Osteoblast (primary cell): ENCODE results near the gene FAM81A. TPM values are rescaled to one million over a fixed set of nuclear protein-coding genes. Genes with fewer than 3 reads are reported as not detected.
"Not testable (repeated sequence)": the region's sequence is repeated elsewhere in the genome, so short reads cannot be mapped to it uniquely, and the experiment has no call there.

Source experiments
- DNase-seq: peaks from one replicate; pipeline ENCODE4 v3.0.0; 2011; ENCODE audit warnings: low spot score, mixed read lengths; ENCODE audit not compliant: insufficient read length; ENCODE audit errors: missing footprints
- H2AFZ ChIP-seq: 2 replicates; pipeline ENCODE4 v1.6.0; 2011; ENCODE audit warnings: mild to moderate bottlenecking, low read length
- H3K27ac ChIP-seq: 2 replicates; pipeline ENCODE4 v1.5.1; 2011; ENCODE audit warnings: mild to moderate bottlenecking, low read depth, low read length, moderate library complexity
- H3K27me3 ChIP-seq: 2 replicates; pipeline ENCODE4 v1.6.0; 2012; ENCODE audit warnings: mild to moderate bottlenecking, control low read depth, inconsistent platforms, low read length, moderate library complexity; ENCODE audit not compliant: insufficient read depth
- H3K36me3 ChIP-seq: 2 replicates; pipeline ENCODE4 v1.5.1; 2011; ENCODE audit warnings: mild to moderate bottlenecking, low read length, control low read depth, moderate library complexity; ENCODE audit not compliant: insufficient read depth
- H3K4me1 ChIP-seq: 2 replicates; pipeline ENCODE4 v1.5.1; 2011; ENCODE audit warnings: mild to moderate bottlenecking, low read length, control low read depth, moderate library complexity; ENCODE audit not compliant: insufficient read depth
- H3K4me2 ChIP-seq: 2 replicates; pipeline ENCODE4 v1.6.0; 2011; ENCODE audit warnings: mild to moderate bottlenecking, low read length; ENCODE audit not compliant: insufficient read depth
- H3K4me3 ChIP-seq: fragments of 200-600 bp; sonication (generic); 3 replicates; pipeline ENCODE4 v1.5.1; 2012; ENCODE audit warnings: mild to moderate bottlenecking, low read length, inconsistent platforms; ENCODE audit not compliant: insufficient read depth
- H3K79me2 ChIP-seq: 2 replicates; pipeline ENCODE4 v1.6.0; 2012; ENCODE audit warnings: mild to moderate bottlenecking, low read length, control low read depth, inconsistent platforms; ENCODE audit not compliant: insufficient read depth
- H3K9me3 ChIP-seq: 2 replicates; pipeline ENCODE4 v1.5.1; 2011; ENCODE audit warnings: low read depth, low read length, control low read depth
- H4K20me1 ChIP-seq: 2 replicates; pipeline ENCODE4 v1.6.0; 2012; ENCODE audit warnings: mild to moderate bottlenecking, low read length, control low read depth; ENCODE audit not compliant: insufficient read depth
- total RNA-seq: library from RNA; depleted of rRNA; stranded (reverse); fragments of >200 nt; gene quantifications from 2 replicates; pipeline ENCODE4 v1.2.3, GENCODE V29; 2012
- TF ChIP-seq, protein P1 (sequence below): IDR thresholded peaks from 2 replicates; pipeline ENCODE4 v1.5.1; 2011; ENCODE audit warnings: mild to moderate bottlenecking, low read depth, low read length, moderate library complexity; ENCODE audit errors: extremely low read depth

The FAM81A gene
- total RNA-seq, 1 donor: 0.72 TPM

DNA sequence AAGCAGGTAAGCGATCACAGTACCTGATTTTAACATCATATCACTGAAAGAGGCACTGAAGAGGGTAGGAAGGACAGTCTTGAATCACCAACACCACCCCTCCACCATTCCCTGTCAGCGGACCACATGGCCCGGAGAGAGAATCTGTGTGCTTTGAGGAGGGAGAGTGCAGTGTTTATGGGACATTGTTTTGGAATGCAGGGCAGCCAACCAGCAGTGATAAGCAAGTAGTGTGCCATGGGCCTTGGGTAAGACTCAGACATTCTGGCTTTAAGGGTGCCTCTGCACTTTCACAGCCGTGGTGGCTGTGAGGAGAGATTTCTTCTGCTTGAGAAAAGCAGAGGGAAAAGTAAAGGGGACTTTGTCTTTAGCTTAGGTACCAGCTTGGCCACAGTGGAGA lies 46.4 kb downstream of the FAM81A start:
- no peaks in the 10 kb centered on the region for H3K9me3 ChIP-seq
- no peaks in the 10 kb centered on the region for H4K20me1 ChIP-seq
- TF ChIP-seq, protein P1, sequence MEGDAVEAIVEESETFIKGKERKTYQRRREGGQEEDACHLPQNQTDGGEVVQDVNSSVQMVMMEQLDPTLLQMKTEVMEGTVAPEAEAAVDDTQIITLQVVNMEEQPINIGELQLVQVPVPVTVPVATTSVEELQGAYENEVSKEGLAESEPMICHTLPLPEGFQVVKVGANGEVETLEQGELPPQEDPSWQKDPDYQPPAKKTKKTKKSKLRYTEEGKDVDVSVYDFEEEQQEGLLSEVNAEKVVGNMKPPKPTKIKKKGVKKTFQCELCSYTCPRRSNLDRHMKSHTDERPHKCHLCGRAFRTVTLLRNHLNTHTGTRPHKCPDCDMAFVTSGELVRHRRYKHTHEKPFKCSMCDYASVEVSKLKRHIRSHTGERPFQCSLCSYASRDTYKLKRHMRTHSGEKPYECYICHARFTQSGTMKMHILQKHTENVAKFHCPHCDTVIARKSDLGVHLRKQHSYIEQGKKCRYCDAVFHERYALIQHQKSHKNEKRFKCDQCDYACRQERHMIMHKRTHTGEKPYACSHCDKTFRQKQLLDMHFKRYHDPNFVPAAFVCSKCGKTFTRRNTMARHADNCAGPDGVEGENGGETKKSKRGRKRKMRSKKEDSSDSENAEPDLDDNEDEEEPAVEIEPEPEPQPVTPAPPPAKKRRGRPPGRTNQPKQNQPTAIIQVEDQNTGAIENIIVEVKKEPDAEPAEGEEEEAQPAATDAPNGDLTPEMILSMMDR: no peak
- H3K27me3 ChIP-seq: no peaks in the 10 kb centered on the region
- DNase-seq: no peak
- H3K4me1 ChIP-seq: no peaks in the 10 kb centered on the region
- no peak overlapping the region for H3K4me3 ChIP-seq
- H2AFZ ChIP-seq: no peak overlapping the region
- H3K27ac ChIP-seq: no peak overlapping the region
- no peaks in the 10 kb centered on the region for H3K36me3 ChIP-seq
- H3K79me2 ChIP-seq: no peaks in the 10 kb centered on the region
- H3K4me2 ChIP-seq: no peak overlapping the region

DNA sequence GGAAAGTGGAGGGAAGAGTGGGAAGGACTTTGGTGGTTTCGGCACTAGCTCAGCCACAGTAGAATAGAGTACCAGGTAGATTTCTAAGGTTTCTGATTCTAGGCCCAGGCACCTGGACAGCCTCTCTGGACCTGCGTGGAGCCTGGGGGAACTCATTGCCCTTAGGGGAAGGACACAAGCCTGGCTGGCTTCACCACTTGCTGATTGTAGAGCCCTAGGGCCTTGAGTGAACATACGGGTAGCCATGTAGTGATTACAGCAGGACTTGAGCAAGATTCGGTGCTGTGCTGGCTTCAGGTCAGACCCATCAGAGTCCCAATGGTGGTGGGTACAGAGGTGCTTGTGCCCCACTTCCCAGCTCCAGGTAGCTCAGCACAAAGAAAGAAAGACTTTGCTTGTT lies 47.0 kb downstream of the FAM81A start:
- no peaks in the 10 kb centered on the region for H3K4me1 ChIP-seq
- no peak overlapping the region for H3K27ac ChIP-seq
- H3K9me3 ChIP-seq: peaks cover 3% of the 10 kb centered on the region
- H3K79me2 ChIP-seq: no peaks in the 10 kb centered on the region
- TF ChIP-seq, protein P1: no peak
- H3K4me3 ChIP-seq: no peak overlapping the region
- no peak overlapping the region for H3K4me2 ChIP-seq
- DNase-seq: no peak
- H3K36me3 ChIP-seq: no peaks in the 10 kb centered on the region
- H4K20me1 ChIP-seq: no peaks in the 10 kb centered on the region
- H2AFZ ChIP-seq: no peak overlapping the region
- no peaks in the 10 kb centered on the region for H3K27me3 ChIP-seq

DNA sequence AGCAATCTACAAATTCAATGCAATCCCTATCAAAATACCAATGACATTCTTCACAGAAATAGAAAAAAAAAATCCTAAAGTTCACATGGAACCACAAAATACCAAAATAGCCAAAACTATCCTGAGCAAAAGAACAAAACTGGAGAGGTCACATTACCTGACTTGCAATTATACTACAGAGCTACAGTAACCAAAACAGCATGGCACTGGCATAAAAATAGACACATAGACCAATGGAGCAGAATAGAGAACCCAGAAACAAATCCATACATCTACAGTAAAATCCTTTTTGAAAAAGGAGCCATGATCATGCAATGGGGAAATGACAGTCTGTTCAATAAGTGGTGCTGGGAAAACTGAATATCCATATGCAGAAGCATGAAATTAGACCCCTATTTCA lies 51.5 kb downstream of the FAM81A start:
- H3K36me3 ChIP-seq, H3K4me2 ChIP-seq, H3K27me3 ChIP-seq, H4K20me1 ChIP-seq, H3K79me2 ChIP-seq, H2AFZ ChIP-seq, H3K27ac ChIP-seq, H3K4me1 ChIP-seq, H3K4me3 ChIP-seq, H3K9me3 ChIP-seq, DNase-seq: not testable (repeated sequence)

DNA sequence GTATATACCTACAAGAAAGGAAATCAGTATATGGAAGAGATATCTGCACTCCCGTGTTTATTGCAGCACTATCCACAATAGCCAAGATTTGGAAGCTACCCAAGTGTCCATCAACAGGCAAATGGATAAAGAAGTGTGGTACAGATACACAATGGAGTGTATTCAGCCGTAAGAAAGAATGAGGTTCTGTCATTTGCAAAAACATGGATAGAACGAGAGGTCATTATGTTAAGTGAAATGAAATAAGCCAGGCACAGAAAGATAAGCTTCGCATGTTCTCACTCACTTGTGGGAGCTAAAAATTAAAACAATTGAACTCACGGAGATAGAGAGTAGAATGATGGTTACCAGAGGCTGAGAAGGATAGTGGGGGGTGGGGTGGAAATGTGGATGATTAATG lies 53.1 kb downstream of the FAM81A start:
- Histone ChIP-seq H4K20me1 (no peaks in the 10 kb centered on the region), H3K27ac (no peak overlapping the region), H3K36me3 (no peaks in the 10 kb centered on the region), H3K4me1 (no peaks in the 10 kb centered on the region), H2AFZ (no peak overlapping the region), H3K79me2 (no peaks in the 10 kb centered on the region), H3K9me3 (peaks cover 3% of the 10 kb centered on the region), H3K4me3 (no peak overlapping the region), H3K4me2 (no peak overlapping the region), H3K27me3 (no peaks in the 10 kb centered on the region)
- TF ChIP-seq, protein P1: no peak
- DNase-seq: no peak
